HG03520 (cell line): Measurements from ENCODE around the gene DPYD.

ENCODE experiments used
- ATAC-seq: cut with Tn5 transposase; IDR thresholded peaks from one replicate; pipeline ENCODE4 v1.9.1; 2021; ENCODE audit warnings: mild to moderate bottlenecking, moderate library complexity; ENCODE audit not compliant: unreplicated experiment

The DPYD gene

DNA sequence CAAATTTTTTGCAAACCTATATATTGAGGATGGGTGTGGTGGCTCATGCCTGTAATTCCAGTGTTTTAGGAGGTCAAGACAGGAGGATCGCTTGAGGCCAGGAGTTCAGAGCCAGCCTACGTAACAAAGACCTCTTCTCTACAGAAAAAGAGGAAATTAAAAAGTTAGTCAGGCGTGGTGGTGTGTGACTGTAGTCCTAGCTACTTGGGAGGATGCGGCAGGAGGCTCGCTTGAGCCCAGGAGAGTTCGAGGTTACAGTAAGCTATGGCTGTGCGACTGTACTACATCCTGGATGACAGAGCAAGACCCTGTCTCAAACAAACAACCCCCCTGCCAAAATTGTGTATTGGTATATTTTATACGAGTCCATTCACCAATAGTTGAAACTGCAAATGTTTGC lies 589.7 kb downstream of the DPYD start:
- no peak for ATAC-seq

DNA sequence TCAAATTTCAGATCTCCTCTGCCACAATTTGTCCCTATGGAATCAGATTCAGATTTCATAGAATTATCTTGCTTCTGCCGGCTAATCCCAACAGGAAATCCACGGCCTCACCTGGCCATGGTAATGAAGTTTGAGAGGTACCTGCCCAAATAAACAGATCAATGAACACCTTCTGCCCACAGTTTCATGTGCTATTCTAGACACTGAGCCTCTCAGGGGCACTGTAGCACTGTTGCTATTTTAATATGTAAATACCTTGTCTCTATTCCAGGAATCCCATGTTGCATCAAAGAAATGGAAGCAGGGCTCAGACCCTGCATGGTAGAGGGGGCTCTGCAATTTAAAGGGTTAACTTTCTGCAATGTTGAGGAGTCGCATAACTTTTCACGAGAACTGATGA lies 606.1 kb downstream of the DPYD start:
- no peak for ATAC-seq

DNA sequence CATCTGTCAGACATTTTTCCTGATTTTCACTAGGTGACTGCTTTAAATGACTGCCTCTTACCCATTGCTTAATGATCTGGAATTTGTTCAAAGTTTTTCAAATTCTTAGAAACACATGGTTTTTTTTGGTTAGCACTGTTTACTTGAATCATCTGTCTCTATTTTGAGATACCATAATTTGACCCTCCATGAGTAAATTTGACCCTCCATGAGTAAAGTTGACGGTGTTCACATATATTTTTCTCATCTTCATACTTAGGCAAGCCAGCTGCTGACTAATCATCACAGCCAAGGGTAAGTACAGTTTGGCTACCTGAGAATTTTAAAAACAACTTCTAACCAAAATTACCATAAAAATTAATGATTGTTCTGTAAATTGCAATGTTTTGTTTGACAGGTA lies 612.7 kb downstream of the DPYD start:
- no peak for ATAC-seq

GRCh38 chr1:97307568-97307967 lies 613.3 kb downstream of the DPYD start:
- ATAC-seq: no peak

DNA sequence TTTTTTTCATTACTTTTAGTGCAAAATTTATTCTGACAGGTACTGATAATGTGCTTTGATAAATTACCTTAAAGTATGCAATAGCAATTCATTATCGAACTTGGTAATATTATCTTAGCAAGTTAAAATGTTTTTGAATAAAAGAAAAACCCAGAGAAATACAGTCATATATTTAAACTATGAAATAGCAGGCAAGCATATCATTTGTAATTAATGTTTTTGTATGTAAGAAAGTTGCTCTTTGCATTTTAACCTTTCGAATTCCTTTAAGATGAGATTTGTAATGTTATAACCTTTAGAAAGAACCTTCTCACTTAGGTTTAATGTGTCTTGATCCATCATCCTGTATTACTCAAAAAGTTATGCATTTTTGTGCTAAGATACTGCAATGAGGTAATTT lies 613.7 kb downstream of the DPYD start:
- ATAC-seq: no peak

GRCh38 chr1:97306504-97306903 lies 614.3 kb downstream of the DPYD start:
- ATAC-seq: no peak

DNA sequence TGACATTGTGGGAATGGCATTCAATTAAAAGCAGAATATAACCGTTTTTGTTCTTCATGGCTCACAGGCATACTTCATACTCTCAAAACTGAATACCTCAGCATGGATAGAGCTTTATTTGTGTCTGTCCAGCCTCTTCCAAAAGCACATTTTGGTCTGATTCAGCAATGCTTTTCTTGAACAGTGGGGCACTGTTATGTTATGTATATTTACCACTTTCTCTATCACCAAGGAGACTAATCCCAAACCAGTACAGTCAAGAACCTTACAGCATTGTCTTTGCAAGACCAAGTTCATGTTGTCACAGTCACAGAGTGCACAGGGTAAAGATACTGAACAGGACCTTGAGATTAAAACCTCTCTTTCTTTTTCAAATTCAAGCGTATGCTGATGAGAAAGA lies 616.5 kb downstream of the DPYD start:
- no peak for ATAC-seq

GRCh38 chr1:97298966-97299365 lies 621.9 kb downstream of the DPYD start:
- ATAC-seq: no peak

DNA sequence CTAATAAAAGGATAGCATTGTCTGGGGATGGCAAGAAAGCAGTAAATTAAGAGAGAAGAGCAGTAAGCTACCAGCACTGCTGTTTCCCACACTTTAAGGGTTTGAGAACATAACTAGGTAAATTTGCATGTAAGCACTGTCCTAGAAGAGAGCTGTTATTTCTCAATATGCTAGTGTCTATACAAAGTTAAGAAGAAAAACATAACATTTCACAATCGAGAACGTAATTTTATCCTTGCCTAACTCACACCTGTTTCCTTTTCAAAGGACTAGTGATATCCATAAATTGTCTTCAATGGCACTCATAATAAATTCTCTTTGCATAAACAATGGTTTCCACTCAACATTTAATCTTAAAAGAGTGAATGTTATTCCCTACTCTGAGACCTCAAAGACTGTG lies 623.2 kb downstream of the DPYD start:
- ATAC-seq: no peak

GRCh38 chr1:97281962-97282361 lies 638.9 kb downstream of the DPYD start:
- no peak for ATAC-seq

- no peak for ATAC-seq
These were observed 642.8 kb downstream of the DPYD start for GRCh38 chr1:97277891-97278654.

- ATAC-seq: no peak
These were observed 648.7 kb downstream of the DPYD start for GRCh38 chr1:97271916-97272788.

DNA sequence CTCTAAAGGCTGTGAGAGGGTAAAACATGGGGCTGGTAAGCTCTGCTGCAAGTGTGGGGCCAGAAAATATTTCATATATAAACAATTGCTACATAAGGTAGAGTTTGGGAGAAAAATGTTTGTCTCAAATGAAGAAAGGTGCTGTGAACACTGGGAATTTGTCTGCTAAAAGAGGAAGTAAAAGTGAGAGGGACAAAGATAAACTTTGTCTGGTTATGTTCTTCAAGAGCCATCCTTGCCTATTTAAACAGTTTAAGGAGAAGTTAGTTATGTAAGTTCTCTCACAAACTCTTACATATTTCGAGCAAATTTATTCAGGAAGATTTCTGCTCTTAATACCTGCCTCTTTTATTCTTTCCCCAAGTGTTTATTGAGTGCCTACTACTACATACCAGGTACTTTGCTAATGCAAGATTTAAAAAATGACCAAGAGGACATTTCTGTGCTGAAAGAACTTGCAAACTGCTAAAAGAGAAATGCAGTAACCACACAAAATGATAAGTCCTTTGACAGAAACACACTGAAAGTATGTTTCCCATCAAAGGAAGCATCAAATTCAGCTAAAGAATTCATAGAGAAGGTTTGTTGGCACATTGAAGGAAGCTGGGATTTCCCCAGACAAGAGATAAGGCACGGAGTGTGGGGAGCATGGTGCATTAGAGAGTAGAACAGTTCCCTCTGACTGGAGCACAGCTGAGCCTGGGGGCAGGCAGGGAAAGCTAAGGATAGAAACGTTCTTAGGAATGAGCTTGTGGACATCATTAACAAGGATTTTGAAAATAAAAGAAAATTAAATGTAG lies 650.1 kb downstream of the DPYD start:
- ATAC-seq: no peak

DNA sequence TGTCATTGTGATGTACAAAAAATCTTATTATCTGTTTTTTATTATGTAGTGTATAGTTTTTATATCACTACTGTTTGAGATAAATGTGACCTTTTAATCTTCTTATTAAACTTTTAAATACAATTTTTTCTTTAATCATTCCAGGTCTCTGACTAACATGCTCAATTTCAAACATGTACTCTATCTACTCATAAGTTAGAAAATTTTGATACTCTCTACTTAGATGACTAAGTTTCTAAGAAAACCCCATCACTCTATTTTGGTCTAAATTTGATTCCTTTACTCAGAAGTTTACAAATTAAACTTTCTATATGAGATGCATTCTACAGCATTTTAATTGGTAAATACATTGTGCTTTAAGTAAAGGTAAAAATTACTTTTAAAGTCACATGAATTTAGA lies 655.2 kb downstream of the DPYD start:
- ATAC-seq: no peak

DNA sequence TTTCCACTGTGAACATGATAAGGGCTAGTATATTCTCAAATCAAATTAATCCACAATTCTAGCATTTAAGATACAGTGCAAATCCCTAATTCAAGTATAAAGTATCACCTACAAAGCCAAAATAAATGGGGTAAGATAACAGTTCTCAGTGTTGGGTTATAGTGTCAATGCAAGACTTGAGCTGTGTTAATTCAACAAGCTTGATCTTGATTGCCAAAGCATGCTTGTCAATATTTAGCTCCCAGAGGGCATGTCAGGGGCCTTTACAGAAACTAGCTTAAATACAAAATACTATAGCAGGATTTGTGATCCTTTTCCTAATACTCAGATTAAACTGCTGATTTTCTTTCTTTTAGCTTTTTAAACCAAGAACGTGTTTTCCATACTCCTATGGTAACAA lies 658.0 kb downstream of the DPYD start:
- ATAC-seq: no peak

DNA sequence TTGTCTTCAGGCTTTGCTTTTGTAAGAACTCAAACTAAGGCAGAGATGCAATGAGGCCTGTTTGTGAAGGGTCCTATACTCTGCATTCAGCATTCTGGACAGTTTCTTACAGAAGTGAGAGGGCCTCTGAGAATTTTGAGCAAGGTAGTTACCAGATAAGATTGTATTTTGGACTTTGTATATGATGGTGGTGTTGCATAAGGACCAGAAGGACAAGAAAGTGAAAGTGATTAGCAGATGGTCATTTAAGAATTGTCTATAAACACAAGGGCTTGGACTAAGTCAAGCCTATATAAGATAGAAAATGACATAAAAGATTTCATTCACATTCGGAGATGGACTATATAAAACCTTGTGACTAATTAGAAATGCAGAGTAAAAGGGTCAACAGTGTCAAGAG lies 662.2 kb downstream of the DPYD start:
- no peak for ATAC-seq

- no peak for ATAC-seq
These were observed 665.9 kb downstream of the DPYD start for GRCh38 chr1:97254731-97255463.

- no peak for ATAC-seq
These were observed 667.9 kb downstream of the DPYD start for GRCh38 chr1:97252925-97253324.

DNA sequence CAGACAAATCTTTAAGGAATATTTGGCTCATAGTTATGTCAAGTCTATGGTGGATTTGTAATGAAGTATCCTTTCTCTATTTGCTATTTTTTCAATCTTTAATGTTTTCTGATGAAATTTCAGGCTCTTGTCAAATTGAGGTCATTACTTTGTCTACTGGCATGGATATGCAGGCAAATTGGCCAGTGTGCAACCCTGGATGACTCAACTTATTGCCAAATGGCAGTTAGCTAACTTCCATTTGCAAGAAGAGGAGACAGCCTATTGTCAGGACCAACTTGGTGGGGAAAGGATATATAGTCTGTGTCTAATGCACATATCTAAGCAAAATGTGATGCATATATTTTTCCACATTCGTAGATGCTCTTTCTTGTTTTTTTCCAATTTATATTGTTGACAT lies 668.8 kb downstream of the DPYD start:
- no peak for ATAC-seq

DNA sequence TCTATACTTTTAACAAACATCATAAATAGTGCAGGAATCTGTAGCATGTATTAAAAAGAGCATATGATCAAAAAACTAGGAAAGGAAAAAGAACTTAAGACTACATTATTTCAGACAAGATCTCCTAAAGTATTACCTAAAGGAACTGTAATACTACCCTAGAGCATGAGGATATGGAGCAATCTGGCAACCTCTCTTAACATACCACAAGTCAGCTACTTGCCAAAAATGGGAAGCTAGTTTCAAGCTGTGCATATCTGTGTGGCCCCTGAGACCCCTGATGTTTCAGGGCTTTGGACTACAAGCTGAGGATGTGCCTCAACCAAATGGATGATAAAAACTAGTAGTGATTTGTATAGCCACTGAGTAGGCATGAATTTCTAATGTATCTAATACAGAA lies 673.6 kb downstream of the DPYD start:
- ATAC-seq: no peak

GRCh38 chr1:97245682-97246081 lies 675.2 kb downstream of the DPYD start:
- no peak for ATAC-seq
